SH-SY5Y (cell line): Measurements from ENCODE around the gene GPX2.

Experiments
- GATA2 ChIP-seq: IDR thresholded peaks from 2 replicates; pipeline ENCODE4 v1.6.1; 2011; ENCODE audit warnings: mild to moderate bottlenecking, low read depth, low read length
- GATA3 ChIP-seq: IDR thresholded peaks from 2 replicates; pipeline ENCODE4 v1.6.1; 2011; ENCODE audit warnings: low read depth, mild to moderate bottlenecking, low read length, moderate library complexity

DNA sequence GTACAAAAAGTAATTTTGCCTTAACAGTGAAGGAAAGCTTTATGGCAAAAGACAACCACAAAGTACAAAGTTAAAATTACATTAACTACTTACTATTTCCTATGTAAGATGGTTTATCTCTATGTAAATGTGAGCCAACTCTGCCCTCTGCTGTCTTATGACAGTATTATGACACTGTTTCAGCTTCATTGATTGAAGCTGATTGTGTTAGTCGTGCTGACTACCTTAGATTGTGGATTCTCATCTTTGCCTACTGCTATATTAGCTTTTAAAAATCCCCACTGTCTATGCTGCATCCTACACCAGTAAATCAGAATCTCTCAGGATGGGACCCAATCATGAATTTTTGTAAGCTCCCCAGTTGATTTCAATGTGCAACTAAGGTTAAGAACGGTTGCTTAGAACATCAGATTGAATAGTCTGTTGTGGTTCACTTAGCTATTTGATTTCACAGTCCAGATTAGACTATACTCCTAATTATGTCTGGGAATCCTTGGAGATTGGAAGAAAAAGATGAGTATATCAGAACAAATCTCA, 50.6 kb downstream of the GPX2 start:
- TF ChIP-seq GATA3 (no peak), GATA2 (no peak)
